Measurements from ENCODE around the gene ADGRB3.
"Not testable (repeated sequence)": the region's sequence is repeated elsewhere in the genome, so short reads cannot be mapped to it uniquely, and the experiment has no call there.

Gene ADGRB3

GRCh38 chr6:69232911-69233448 is 597.9 kb downstream of the ADGRB3 start:
- no peak for DNase-seq (ENCODE audit: low read depth, low spot score)

GRCh38 chr6:69238067-69238466 is 603.0 kb downstream of the ADGRB3 start:
- no peak for DNase-seq (ENCODE audit: low read depth, low spot score)

DNA sequence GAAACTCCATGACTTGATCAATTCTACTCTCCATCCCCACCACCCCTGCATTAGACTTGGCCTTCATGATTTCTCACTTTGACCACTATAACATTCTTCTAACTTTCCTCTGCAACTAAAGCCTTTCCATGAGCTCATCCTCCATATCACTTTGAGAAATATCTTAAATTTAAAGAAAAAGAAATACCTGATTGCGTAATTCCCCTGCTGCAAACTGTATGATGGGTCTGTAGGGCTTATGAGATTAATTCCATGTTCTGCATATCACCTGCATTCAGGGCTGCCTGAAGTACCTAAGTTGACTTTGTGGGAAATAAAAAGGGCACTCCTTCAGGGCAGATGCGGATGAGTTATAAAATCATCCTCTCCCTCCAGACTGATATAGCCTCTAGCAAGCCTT is 611.9 kb downstream of the ADGRB3 start:
- DNase-seq (ENCODE audit: low read depth, low spot score): no peak

- DNase-seq (ENCODE audit: low read depth, low spot score): no peak
These were observed 625.9 kb downstream of the ADGRB3 start for GRCh38 chr6:69261010-69261409.

DNA sequence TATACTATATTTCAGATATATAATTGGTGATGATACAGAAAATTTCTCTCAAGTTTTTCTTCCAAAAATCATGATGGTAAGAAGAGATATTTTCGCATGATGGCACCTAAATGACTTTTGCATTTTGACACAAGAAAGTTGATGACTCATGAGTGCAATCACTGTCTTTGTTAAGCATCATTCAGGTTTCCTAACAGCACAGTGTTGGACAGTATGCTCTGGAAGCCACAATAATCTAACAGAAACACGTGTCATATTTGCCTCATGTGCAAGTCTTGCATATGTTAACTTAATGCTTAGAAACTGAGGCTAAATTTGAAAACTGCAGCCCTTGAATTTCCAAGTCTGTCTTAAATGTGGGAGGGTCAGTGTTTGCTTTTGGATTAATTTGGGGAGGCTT is 628.2 kb downstream of the ADGRB3 start:
- DNase-seq (ENCODE audit: low read depth, low spot score): no peak

- no peak for DNase-seq (ENCODE audit: low read depth, low spot score)
These were observed 630.0 kb downstream of the ADGRB3 start for GRCh38 chr6:69265090-69265489.

DNA sequence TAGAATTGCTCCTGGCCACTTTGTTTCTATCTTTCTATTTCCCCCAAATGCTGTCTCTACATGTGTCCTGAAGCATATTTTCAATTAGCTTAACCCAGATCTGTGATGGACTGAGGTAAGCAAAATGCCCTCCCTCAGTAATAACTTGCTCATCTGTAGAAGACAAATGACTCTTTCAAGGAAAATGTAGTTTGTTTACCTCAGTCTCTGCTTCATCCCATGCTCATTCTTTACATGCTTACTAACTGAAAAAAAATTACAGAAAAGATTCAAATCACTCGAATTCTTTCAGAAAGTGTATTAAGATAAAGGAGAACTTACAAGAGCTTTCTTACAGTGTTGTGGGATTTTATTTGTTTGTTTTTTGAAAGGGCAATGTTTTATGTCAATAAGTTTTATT is 630.6 kb downstream of the ADGRB3 start:
- DNase-seq (ENCODE audit: low read depth, low spot score): no peak

GRCh38 chr6:69276204-69276603 is 641.1 kb downstream of the ADGRB3 start:
- no peak for DNase-seq (ENCODE audit: low read depth, low spot score)

- DNase-seq (ENCODE audit: low read depth, low spot score): no peak
These were observed 644.7 kb downstream of the ADGRB3 start for GRCh38 chr6:69279805-69280204.

DNA sequence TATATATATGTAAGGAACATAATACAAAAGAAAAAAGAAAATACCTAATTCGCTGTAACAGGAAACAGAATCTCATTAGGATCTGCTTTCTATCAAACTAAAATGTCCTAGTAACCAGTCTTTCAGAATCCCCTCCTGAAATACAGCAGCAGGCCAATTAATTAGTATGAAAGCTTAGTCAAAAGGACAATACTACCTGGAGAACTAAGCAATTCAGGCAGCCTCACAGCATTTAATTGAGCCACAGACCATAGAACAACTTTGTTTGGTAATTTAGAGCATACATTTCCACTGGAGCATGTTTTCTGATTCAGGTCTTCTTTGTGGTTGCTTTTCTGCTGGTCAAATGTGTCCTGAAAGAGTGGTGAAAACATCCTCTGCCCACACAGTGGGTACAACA is 645.8 kb downstream of the ADGRB3 start:
- no peak for DNase-seq (ENCODE audit: low read depth, low spot score)

GRCh38 chr6:69284176-69284730 is 649.2 kb downstream of the ADGRB3 start:
- DNase-seq (ENCODE audit: low read depth, low spot score): no peak

DNA sequence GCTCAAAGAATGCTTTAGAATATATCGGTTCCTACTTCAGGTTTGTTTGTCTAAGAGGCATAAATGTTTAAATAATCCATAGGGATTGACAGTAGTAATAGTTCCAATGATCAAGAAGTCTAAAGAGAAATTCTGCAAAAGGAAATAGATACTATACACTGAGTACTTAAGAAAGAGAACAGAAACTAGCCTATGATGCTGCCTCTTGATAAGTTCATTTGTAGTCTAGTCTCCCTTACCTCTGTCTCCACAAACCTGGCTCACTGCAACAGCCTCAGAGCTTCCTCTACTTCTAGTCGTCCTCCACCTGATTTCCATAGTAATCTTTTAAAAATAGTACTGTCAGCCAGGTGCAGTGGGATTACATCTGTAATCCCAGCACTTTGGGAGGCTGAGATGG is 650.0 kb downstream of the ADGRB3 start:
- DNase-seq (ENCODE audit: low read depth, low spot score): no peak

- DNase-seq (ENCODE audit: low read depth, low spot score): no peak
These were observed 651.2 kb downstream of the ADGRB3 start for GRCh38 chr6:69286331-69286730.

- not testable (repeated sequence) for DNase-seq (ENCODE audit: low read depth, low spot score)
These were observed 653.1 kb downstream of the ADGRB3 start for GRCh38 chr6:69288198-69288597.

DNA sequence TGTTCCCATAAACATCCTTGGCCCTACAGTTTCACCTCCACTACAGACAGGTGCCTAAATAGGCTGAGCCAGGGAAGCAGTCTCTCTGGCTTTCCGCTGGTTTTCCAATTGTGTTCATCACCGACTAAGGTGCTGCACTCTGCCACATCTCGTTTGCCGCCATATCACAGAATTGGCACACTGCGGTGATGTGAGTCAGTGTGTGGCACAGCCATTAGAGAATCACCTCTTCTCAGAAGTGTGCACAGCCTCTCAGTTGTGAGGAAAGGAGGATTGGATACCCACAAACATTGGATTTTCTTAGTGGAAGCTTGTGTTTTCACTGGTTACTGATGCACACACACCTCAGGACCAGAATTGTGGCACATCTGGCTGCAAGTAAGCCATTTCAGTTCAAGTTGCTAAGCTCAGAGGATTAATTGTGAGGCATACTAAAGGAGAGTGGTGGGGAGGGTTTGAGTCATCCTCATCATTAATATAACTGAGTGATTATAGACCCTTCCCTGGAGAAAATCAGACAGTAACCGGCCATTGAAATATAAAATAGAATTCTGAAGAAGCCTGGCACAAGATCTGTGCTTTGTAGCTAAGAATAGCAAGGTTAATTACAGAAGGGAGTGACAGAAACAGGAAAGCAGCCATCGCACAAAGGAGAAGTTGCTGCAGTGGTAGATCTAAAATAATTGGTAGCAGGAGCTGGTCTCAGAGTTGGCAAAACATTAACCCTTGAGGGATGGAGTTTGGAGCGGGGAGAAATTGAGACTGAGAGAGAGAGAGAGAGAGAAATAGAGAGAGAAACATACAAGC is 654.8 kb downstream of the ADGRB3 start:
- no peak for DNase-seq (ENCODE audit: low read depth, low spot score)

- DNase-seq (ENCODE audit: low read depth, low spot score): no peak
These were observed 658.4 kb downstream of the ADGRB3 start for GRCh38 chr6:69293471-69293870.

DNA sequence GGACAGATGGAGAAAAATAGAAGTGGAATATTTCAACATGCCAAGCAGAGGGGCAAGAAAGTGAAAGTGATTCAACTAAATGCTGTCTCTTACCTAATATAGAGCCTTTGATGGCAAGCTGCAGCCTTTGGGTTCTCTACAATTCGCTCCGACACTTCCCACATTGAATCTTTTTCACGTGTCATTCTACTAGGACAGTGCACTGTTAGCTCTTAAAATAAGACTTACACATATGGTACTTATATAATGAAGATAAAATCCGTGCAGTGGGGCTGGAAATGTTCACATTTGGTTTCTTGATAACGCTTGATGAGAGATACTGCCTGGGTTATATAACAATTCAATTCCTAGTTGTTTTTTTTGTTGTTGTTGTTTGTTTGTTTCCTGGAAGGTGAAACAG is 659.3 kb downstream of the ADGRB3 start:
- no peak for DNase-seq (ENCODE audit: low read depth, low spot score)

- DNase-seq (ENCODE audit: low read depth, low spot score): no peak
These were observed 659.8 kb downstream of the ADGRB3 start for GRCh38 chr6:69294862-69295261.

- DNase-seq (ENCODE audit: low read depth, low spot score): no peak
These were observed 668.3 kb downstream of the ADGRB3 start for GRCh38 chr6:69303382-69303781.

DNA sequence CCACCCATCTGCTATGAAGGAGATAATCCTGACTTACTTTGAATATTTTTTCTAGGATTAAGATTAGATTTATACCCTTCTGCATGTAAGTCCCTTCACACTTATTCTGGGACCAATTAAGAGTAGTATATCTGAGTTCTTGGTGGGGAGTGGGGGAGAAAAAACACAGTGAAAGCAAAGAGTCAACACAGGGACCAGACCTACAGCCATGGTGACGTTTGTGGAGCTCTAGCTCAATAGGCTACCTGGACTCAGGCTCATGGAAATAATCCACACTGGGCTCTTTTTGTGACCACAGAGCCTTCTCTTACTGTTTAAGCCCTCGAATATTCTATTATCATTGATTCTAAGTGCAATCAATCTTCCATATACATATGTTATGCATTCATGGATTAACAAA is 670.4 kb downstream of the ADGRB3 start:
- DNase-seq (ENCODE audit: low read depth, low spot score): no peak

GRCh38 chr6:69308584-69308983 is 673.5 kb downstream of the ADGRB3 start:
- DNase-seq (ENCODE audit: low read depth, low spot score): no peak

GRCh38 chr6:69311888-69312287 is 676.8 kb downstream of the ADGRB3 start:
- no peak for DNase-seq (ENCODE audit: low read depth, low spot score)

GRCh38 chr6:69314001-69314400 is 678.9 kb downstream of the ADGRB3 start:
- no peak for DNase-seq (ENCODE audit: low read depth, low spot score)

Data from activated naive CD8-positive, alpha-beta T cell treated with anti-CD3 and anti-CD28 coated beads, Interleukin-2, amount 50 U/mL, for 16 hours (primary cell).